Smooth muscle cell (in vitro differentiated cells): ENCODE results near the gene TMEM243. TPM values are rescaled to one million over a fixed set of nuclear protein-coding genes. Genes with fewer than 3 reads are reported as not detected.

Experiments used
- DNase-seq: peaks from one replicate; lab custom pipeline; 2025; ENCODE audit not compliant: unreplicated experiment; lab: John Stamatoyannopoulos, UW
- H2AFZ ChIP-seq: fragments of 200-600 bp; sonication (generic); 2 replicates; pipeline ENCODE4 v1.6.0; 2016; ENCODE audit warnings: antibody characterized with exemption, low read depth, mild to moderate bottlenecking
- H3F3A ChIP-seq: fragments of 200-600 bp; sonication (generic); 2 replicates; pipeline ENCODE4 v1.6.0; 2017; ENCODE audit warnings: antibody characterized with exemption, low read depth
- H3K27ac ChIP-seq: fragments of 200-600 bp; sonication (generic); 2 replicates; pipeline ENCODE4 v1.5.1; 2016; ENCODE audit warnings: low read depth, mild to moderate bottlenecking
- H3K27me3 ChIP-seq: fragments of 200-600 bp; sonication (generic); 2 replicates; pipeline ENCODE4 v1.6.1; 2016; ENCODE audit warnings: low read depth, mild to moderate bottlenecking
- H3K36me3 ChIP-seq: fragments of 200-600 bp; sonication (generic); 2 replicates; pipeline ENCODE4 v1.5.1; 2016; ENCODE audit warnings: low read depth
- H3K4me1 ChIP-seq: fragments of 200-600 bp; sonication (generic); 2 replicates; pipeline ENCODE4 v1.5.1; 2016; ENCODE audit warnings: low read depth
- H3K4me2 ChIP-seq: fragments of 200-600 bp; sonication (generic); 2 replicates; pipeline ENCODE4 v1.6.0; 2016; ENCODE audit warnings: mild to moderate bottlenecking
- H3K4me3 ChIP-seq: fragments of 200-600 bp; sonication (generic); 2 replicates; pipeline ENCODE4 v1.5.1; 2016; ENCODE audit warnings: mild to moderate bottlenecking
- H3K79me2 ChIP-seq: fragments of 200-600 bp; sonication (generic); 2 replicates; pipeline ENCODE4 v1.6.0; 2016; ENCODE audit warnings: low read depth, mild to moderate bottlenecking
- H3K9ac ChIP-seq: fragments of 200-600 bp; sonication (generic); 2 replicates; pipeline ENCODE4 v1.6.0; 2016; ENCODE audit warnings: low read depth
- H3K9me3 ChIP-seq: fragments of 200-600 bp; sonication (generic); replicated peaks from 2 replicates; pipeline ENCODE4 v1.5.1; 2016; ENCODE audit warnings: low read depth
- H4K20me1 ChIP-seq: fragments of 200-600 bp; sonication (generic); 2 replicates; pipeline ENCODE4 v1.6.0; 2016; ENCODE audit warnings: low read depth
- CTCF ChIP-seq: fragments of 200-600 bp; sonication (generic); IDR thresholded peaks from 2 replicates; pipeline ENCODE4 v1.5.1; 2017; ENCODE audit warnings: borderline replicate concordance, mild to moderate bottlenecking, antibody characterized with exemption; ENCODE audit not compliant: insufficient read depth, poor library complexity, severe bottlenecking
- WGBS: methylation state at CpG from one replicate; pipeline ENCODE4 v1.1.7; 2016; ENCODE audit warnings: low lambda C conversion rate; 5-methylcytosine and 5-hydroxymethylcytosine counted together
- polyA plus RNA-seq: library from polyadenylated mRNA; unstranded; fragments of >200 nt; fragmentation: Nextera tagmentation; extraction: Ambion mirVana; gene quantifications from 2 replicates; pipeline ENCODE4 v1.2.1, GENCODE V29; 2016
- total RNA-seq: library from RNA; depleted of rRNA; stranded (reverse); fragments of >200 nt; gene quantifications from 2 replicates; pipeline ENCODE4 v1.2.3, GENCODE V29; 2014

The TMEM243 gene
- total and polyA plus RNA-seq, 2 experiments from 2014 or later: 32.7 to 43.7 TPM

- Histone ChIP-seq H3K79me2 (peaks cover 15% of the 10 kb centered on the region), H3K27ac (no peak overlapping the region), H3F3A (no peaks in the 10 kb centered on the region), H2AFZ (no peak overlapping the region), H3K27me3 (peaks cover 23% of the 10 kb centered on the region), H3K9me3 (no peaks in the 10 kb centered on the region), H3K4me2 (peak overlapping the region; percentile 92), H4K20me1 (peaks cover 18% of the 10 kb centered on the region), H3K4me1 (no peaks in the 10 kb centered on the region), H3K36me3 (no peaks in the 10 kb centered on the region), H3K9ac (no peak overlapping the region), H3K4me3 (peak overlapping the region; percentile 86)
- WGBS: 16% methylated on average over 17 of the region's 17 CpGs
- DNase-seq: no peak
- TF ChIP-seq CTCF: no peak
These were observed 1.2 kb upstream of the TMEM243 start for GRCh38 chr7:87220734-87221215.

DNA sequence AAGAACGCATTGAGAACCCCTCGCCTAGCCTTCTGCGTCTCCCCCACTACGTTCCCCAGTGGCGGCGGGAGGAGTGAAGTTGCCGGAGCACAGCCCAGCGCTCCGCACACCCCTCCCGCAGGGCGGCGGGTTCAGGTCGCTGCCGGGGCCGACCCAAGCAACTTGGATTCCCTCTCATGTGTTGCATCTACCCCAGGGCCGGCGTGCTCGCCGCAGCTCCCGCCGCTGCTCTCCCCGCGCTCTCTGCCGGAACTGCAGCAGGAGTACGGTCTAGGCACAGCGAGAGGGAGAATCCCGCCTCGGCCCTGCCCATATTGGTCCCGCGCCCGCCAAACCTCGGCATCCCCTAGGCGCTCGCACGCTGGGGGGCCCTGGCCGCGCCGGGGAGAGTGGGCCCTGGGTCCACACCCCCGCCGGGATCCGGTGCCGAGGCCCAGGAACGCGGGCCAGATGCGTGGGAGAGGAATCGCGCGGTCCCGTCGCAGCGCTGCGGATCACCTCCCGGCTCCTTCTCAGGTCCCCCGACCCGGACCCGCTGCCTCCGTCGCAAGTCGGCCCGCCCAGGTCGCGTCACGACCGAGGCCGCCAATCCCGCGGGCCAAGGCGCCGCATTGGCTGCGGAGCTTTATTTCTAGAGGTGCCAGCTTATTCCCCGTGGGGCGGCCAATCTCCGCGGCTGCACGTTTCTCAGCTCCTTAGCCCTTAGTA lies 648 bp upstream of the TMEM243 start:
- H3K27me3 ChIP-seq: peaks cover 19% of the 10 kb centered on the region
- H3K79me2 ChIP-seq: peaks cover 20% of the 10 kb centered on the region
- peak overlapping the region; percentile 22 for H3K27ac ChIP-seq
- peak overlapping the region; percentile 86 for H3K4me3 ChIP-seq
- no peaks in the 10 kb centered on the region for H3K36me3 ChIP-seq
- no peaks in the 10 kb centered on the region for H3K9me3 ChIP-seq
- H3K4me1 ChIP-seq: no peaks in the 10 kb centered on the region
- H4K20me1 ChIP-seq: peaks cover 18% of the 10 kb centered on the region
- H3K9ac ChIP-seq: peak overlapping the region; percentile 63
- peak overlapping the region; percentile 90 for H2AFZ ChIP-seq
- peak overlapping the region; percentile 92 for H3K4me2 ChIP-seq
- no peak for TF ChIP-seq CTCF
- DNase-seq: peak; percentile 49
- 1% methylated on average over 68 of the region's 75 CpGs for WGBS
- H3F3A ChIP-seq: no peaks in the 10 kb centered on the region

DNA sequence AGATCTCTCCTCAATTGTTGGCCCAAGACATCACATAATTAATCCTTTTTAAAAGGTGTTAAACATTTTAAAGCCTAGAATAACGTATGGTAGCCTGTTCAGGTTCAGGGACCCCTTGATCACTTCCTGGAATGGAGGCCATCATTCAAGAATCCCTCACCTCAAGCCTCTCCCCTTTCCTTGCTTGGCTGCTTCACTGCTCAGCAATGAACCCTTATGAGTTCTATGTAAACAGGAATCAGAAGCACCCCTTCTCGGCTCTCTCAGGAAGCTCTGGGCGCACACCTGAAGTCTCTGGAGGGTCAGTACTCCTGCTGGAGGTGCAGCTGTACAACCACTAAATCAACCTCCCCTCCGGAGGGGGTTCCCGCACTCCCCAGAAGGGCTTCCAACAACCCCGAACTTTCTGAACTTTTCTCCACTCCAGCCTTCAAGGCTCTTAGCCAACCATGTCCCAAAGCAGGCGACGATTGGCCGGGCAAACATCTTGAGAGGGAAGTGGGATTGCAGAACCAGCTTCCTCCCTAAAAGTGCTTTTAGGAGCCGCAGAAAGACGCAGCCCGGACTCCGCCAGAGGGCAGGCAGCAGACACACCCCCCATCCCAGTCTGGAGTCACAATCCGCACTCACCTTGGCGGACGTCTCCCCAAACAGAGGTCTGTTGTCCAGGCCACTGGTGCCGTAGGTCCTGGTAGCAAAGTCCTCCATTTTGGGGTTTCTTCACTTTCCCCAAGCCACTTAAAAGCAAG lies 562 bp downstream of the TMEM243 start:
- Histone ChIP-seq H3K27ac (peak overlapping the region; percentile 22), H3F3A (no peaks in the 10 kb centered on the region), H3K4me3 (peak overlapping the region; percentile 86), H4K20me1 (peaks cover 20% of the 10 kb centered on the region), H3K9ac (peak overlapping the region; percentile 63), H3K27me3 (peaks cover 11% of the 10 kb centered on the region), H3K9me3 (no peaks in the 10 kb centered on the region), H3K4me1 (no peaks in the 10 kb centered on the region), H3K79me2 (peaks cover 28% of the 10 kb centered on the region), H3K4me2 (peak overlapping the region; percentile 92), H3K36me3 (no peaks in the 10 kb centered on the region), H2AFZ (peak overlapping the region; percentile 90)
- DNase-seq: no peak
- WGBS: 6% methylated on average over 17 of the region's 17 CpGs
- TF ChIP-seq CTCF: no peak
